ENCODE data around the gene CELSR1. TPM values are rescaled to one million over a fixed set of nuclear protein-coding genes. Genes with fewer than 3 reads are reported as not detected.

Gene CELSR1
- total RNA-seq, 1 experiment from 2014 or later, result 33.2 TPM

DNA sequence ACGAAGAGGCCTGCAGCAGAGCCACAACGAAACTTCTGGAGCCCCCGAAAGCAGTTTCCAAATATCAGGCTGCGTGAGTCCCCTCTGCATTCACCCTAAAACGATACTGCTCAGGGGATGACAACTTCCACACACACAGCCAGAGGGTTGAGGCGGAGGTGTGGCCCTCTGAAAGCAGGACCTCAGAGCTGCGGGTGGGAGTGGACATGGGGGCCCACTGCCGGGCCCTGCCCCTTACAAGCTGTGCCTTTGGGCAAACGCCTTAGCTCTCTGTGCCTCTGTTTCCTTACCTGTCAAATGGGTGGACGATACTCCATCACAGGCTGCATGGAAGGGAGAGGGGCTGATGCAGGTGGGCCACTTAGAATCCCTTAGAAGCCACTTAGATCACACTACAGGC, 148.8 kb downstream of the CELSR1 start:
- TF ChIP-seq, protein P1, sequence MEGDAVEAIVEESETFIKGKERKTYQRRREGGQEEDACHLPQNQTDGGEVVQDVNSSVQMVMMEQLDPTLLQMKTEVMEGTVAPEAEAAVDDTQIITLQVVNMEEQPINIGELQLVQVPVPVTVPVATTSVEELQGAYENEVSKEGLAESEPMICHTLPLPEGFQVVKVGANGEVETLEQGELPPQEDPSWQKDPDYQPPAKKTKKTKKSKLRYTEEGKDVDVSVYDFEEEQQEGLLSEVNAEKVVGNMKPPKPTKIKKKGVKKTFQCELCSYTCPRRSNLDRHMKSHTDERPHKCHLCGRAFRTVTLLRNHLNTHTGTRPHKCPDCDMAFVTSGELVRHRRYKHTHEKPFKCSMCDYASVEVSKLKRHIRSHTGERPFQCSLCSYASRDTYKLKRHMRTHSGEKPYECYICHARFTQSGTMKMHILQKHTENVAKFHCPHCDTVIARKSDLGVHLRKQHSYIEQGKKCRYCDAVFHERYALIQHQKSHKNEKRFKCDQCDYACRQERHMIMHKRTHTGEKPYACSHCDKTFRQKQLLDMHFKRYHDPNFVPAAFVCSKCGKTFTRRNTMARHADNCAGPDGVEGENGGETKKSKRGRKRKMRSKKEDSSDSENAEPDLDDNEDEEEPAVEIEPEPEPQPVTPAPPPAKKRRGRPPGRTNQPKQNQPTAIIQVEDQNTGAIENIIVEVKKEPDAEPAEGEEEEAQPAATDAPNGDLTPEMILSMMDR (IDR thresholded peaks at IDR 0.05; ENCODE audit: insufficient read depth in 1 of 2, low read depth in 1 of 2, low read length in 1 of 2, severe bottlenecking in 1 of 2, unreplicated experiment in 1 of 2), result no peak
- CTCF ChIA-PET, result no interaction called here
- POLR2A ChIA-PET, result no interaction called here
- Mint-ChIP-seq H3K36me3 (ENCODE audit: insufficient read depth, unreplicated experiment) (peaks cover 4% of the 10 kb centered on the region), H3K27ac (ENCODE audit: unreplicated experiment) (no peak overlapping the region), H3K4me3 (ENCODE audit: unreplicated experiment) (no peak overlapping the region), H3K27me3 (ENCODE audit: insufficient read depth, unreplicated experiment) (no peaks in the 10 kb centered on the region), H3K9me3 (ENCODE audit: unreplicated experiment) (no peaks in the 10 kb centered on the region), H3K4me1 (ENCODE audit: low read depth, unreplicated experiment) (no peaks in the 10 kb centered on the region)
- DNase-seq, result no peak
- Histone ChIP-seq H3K9me3 (no peaks in the 10 kb centered on the region), H3K4me1 (no peaks in the 10 kb centered on the region), H3K4me3 (ENCODE audit: low read depth, low read length) (no peak overlapping the region), H3K27me3 (replicated peaks; ENCODE audit: control insufficient read depth, insufficient read depth, low read length) (no peaks in the 10 kb centered on the region), H3K36me3 (ENCODE audit: control insufficient read depth, insufficient read depth, low read length) (no peaks in the 10 kb centered on the region)
- intact Hi-C loops (cut with micrococcal nuclease; ENCODE audit: unreplicated experiment), result no loop called here
- BruUV-seq (replicated peaks), result no TSS peak

DNA sequence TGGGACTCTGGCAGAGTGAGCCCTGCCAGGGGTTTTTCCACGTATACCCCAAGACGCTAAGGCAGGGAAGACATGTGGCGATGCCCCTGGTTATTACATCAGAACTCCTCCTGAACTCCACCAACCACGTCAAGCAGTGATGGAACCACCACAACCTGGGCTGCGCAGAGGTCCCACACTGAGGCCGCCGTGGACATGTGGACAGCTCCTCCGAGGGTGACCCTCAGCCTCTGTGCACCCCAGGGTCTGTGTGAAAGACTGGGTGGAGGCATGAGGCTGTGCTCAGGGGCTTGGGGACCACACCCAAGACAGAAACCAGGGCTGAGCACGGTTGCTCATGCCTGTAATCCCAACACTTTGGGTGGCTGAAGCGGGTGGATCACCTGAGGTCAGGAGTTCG, 149.7 kb downstream of the CELSR1 start:
- no peaks in the 10 kb centered on the region for H3K27me3 Mint-ChIP-seq (ENCODE audit: insufficient read depth, unreplicated experiment)
- POLR2A ChIA-PET, result no interaction called here
- H3K4me1 ChIP-seq, result no peaks in the 10 kb centered on the region
- intact Hi-C loops (cut with micrococcal nuclease; ENCODE audit: unreplicated experiment), result no loop called here
- no TSS peak for BruUV-seq (replicated peaks)
- no peak overlapping the region for H3K27ac Mint-ChIP-seq (ENCODE audit: unreplicated experiment)
- no peaks in the 10 kb centered on the region for H3K27me3 ChIP-seq (replicated peaks; ENCODE audit: control insufficient read depth, insufficient read depth, low read length)
- no peak for DNase-seq
- TF ChIP-seq, protein P1 (IDR thresholded peaks at IDR 0.05; ENCODE audit: insufficient read depth in 1 of 2, low read depth in 1 of 2, low read length in 1 of 2, severe bottlenecking in 1 of 2, unreplicated experiment in 1 of 2), result no peak
- H3K4me1 Mint-ChIP-seq (ENCODE audit: low read depth, unreplicated experiment), result no peaks in the 10 kb centered on the region
- no peak overlapping the region for H3K4me3 ChIP-seq (ENCODE audit: low read depth, low read length)
- CTCF ChIA-PET, result no interaction called here
- H3K9me3 ChIP-seq, result no peaks in the 10 kb centered on the region
- peaks cover 7% of the 10 kb centered on the region for H3K36me3 Mint-ChIP-seq (ENCODE audit: insufficient read depth, unreplicated experiment)
- H3K9me3 Mint-ChIP-seq (ENCODE audit: unreplicated experiment), result no peaks in the 10 kb centered on the region
- no peaks in the 10 kb centered on the region for H3K36me3 ChIP-seq (ENCODE audit: control insufficient read depth, insufficient read depth, low read length)
- no peak overlapping the region for H3K4me3 Mint-ChIP-seq (ENCODE audit: unreplicated experiment)

DNA sequence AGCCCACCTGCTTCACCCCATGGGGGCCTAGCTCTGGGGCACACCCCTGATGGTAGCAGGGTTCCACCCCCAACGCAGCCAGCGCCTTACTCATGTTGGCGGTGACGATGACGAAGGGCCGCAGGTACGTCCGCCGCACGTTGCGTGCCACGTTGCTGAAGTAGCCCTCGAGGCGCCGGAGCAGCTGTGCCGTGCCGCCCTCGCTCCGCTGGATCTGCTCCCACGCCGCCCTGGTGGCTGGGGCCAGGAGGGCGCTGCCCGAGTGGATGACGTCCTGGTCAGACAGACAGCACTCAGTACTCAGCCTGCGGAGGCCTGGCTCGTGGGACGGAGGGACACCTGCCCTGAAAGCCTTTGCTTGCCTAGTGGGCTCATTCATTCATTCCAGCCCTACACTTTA, 151.1 kb downstream of the CELSR1 start:
- Mint-ChIP-seq H3K9me3 (ENCODE audit: unreplicated experiment) (no peaks in the 10 kb centered on the region), H3K4me3 (ENCODE audit: unreplicated experiment) (no peak overlapping the region), H3K4me1 (ENCODE audit: low read depth, unreplicated experiment) (peaks cover under 1% of the 10 kb centered on the region), H3K36me3 (ENCODE audit: insufficient read depth, unreplicated experiment) (peaks cover 12% of the 10 kb centered on the region), H3K27me3 (ENCODE audit: insufficient read depth, unreplicated experiment) (no peaks in the 10 kb centered on the region), H3K27ac (ENCODE audit: unreplicated experiment) (no peak overlapping the region)
- intact Hi-C loops (cut with micrococcal nuclease; ENCODE audit: unreplicated experiment), result no loop called here
- ChIA-PET CTCF (no interaction called here), POLR2A (no interaction called here)
- no peak for DNase-seq
- no peaks in the 10 kb centered on the region for H3K27me3 ChIP-seq (replicated peaks; ENCODE audit: control insufficient read depth, insufficient read depth, low read length)
- H3K4me1 ChIP-seq, result no peaks in the 10 kb centered on the region
- TF ChIP-seq, protein P1 (IDR thresholded peaks at IDR 0.05; ENCODE audit: insufficient read depth in 1 of 2, low read depth in 1 of 2, low read length in 1 of 2, severe bottlenecking in 1 of 2, unreplicated experiment in 1 of 2), result no peak
- H3K9me3 ChIP-seq, result no peaks in the 10 kb centered on the region
- H3K36me3 ChIP-seq (ENCODE audit: control insufficient read depth, insufficient read depth, low read length), result 0 out of 2 replicates have a peak, but pooled peaks cover 2% of the 10 kb centered on the region
- H3K4me3 ChIP-seq (ENCODE audit: low read depth, low read length), result no peak overlapping the region
- BruUV-seq (replicated peaks), result no TSS peak
